RWPE1 (cell line): ENCODE data around the gene ENPP4.
"Not testable (repeated sequence)": the region's sequence is repeated elsewhere in the genome, so short reads cannot be mapped to it uniquely, and the experiment has no call there.

Experiments used
- CTCF ChIA-PET: fragments of 350-600 bp; sonication (Branson Sonifier 250); formaldehyde crosslinking; extraction: SDS; loops from one replicate; lab custom pipeline; 2021; lab: Yijun Ruan, JAX
- POLR2A ChIA-PET: fragments of 400-600 bp; formaldehyde crosslinking; extraction: SDS; loops from one replicate; lab custom pipeline; 2020; ENCODE audit warnings: antibody characterized with exemption; ENCODE audit not compliant: low non-redundant PET; lab: Yijun Ruan, JAX
- DNase-seq: peaks from one replicate; pipeline ENCODE4 v3.0.0; 2012; ENCODE audit warnings: low spot score
- H3K27ac ChIP-seq: fragments of 450-650 bp; 2 replicates; pipeline ENCODE4 v1.5.1; 2017
- TF ChIP-seq, protein P1 (sequence below): fragments of 450-650 bp; conservative IDR thresholded peaks from 2 replicates; pipeline ENCODE4 v1.5.1; 2017; ENCODE audit warnings: low read depth, mild to moderate bottlenecking

ENPP4 gene

DNA sequence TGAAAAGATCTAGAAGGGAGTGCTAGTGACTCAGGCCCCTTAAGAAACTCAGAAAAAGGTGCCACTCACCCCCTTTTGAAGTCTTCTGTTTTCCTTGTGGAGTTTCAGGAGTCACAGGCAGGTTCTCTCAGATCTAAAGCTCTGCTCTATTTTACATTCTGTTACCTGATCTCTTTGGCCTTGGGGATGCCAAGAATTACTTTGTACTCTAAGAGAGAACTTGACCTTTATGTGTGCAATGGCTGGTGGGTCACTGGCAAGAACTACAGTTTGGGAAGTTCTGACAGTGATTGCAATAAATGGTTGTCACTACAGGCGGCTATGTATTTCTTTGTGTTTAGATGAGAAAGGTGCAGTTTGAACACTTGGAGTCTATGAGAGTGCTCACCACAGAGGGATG is 24.2 kb upstream of the ENPP4 start:
- TF ChIP-seq, protein P1, sequence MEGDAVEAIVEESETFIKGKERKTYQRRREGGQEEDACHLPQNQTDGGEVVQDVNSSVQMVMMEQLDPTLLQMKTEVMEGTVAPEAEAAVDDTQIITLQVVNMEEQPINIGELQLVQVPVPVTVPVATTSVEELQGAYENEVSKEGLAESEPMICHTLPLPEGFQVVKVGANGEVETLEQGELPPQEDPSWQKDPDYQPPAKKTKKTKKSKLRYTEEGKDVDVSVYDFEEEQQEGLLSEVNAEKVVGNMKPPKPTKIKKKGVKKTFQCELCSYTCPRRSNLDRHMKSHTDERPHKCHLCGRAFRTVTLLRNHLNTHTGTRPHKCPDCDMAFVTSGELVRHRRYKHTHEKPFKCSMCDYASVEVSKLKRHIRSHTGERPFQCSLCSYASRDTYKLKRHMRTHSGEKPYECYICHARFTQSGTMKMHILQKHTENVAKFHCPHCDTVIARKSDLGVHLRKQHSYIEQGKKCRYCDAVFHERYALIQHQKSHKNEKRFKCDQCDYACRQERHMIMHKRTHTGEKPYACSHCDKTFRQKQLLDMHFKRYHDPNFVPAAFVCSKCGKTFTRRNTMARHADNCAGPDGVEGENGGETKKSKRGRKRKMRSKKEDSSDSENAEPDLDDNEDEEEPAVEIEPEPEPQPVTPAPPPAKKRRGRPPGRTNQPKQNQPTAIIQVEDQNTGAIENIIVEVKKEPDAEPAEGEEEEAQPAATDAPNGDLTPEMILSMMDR, result no peak
- ChIA-PET POLR2A (no interaction called here), CTCF (interaction anchor here (0.6 to 1.8 kb wide), 2 partner anchors 15 to 304 kb away, joined by 5 to 6 read pairs; no protein-coding TSS in a partner anchor)
- no peak overlapping the region for H3K27ac ChIP-seq
- no peak for DNase-seq

DNA sequence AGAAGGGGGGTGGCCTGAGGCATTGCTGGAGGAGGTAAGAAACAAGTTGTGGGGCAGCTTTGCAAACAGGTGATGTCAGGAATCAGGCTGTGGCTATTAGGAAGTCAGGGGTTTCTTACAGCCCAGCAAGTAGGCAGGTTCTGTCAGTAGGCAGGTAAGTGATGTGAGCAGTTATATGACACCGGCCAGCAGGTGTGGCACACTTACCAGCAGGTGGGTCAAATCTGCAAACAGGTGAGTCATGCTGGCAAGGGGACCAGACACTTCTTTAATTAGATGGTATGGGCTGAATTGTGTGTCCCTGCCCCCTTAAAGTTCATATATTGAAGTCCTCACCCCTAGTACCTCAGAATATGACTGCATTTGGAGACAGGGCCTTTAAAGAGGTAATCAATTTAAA is 16.4 kb upstream of the ENPP4 start:
- H3K27ac ChIP-seq, result no peak overlapping the region
- peak; percentile 20 for DNase-seq
- TF ChIP-seq, protein P1, result no peak
- ChIA-PET POLR2A (no interaction called here), CTCF (interaction anchor here (1.0 kb wide), 1 partner anchor 23 kb away, joined by 5 read pairs; no protein-coding TSS in a partner anchor)

DNA sequence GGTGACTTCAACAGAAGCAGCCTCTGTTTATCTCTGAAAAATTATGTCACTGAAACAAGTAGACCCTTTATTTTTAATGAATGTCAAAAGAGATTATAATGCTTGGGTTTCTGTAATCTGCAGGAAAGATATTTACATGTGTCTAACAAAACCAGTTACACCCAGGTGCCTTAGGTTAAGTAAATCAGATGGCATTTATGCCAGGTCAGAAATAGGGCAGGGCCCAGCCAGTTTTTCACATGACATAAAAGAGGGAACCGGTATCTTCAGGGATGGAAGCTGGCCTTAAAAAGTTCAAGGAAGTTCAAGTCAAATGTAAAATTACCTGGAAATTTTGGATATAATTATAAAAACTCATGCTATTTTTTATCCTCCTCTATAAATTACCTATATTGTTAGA is 14.2 kb upstream of the ENPP4 start:
- no peak for DNase-seq
- ChIA-PET POLR2A (no interaction called here), CTCF (interaction anchor here (0.6 kb wide), 1 partner anchor 303 kb away, joined by 3 read pairs; no protein-coding TSS in a partner anchor)
- TF ChIP-seq, protein P1, result no peak
- no peak overlapping the region for H3K27ac ChIP-seq

DNA sequence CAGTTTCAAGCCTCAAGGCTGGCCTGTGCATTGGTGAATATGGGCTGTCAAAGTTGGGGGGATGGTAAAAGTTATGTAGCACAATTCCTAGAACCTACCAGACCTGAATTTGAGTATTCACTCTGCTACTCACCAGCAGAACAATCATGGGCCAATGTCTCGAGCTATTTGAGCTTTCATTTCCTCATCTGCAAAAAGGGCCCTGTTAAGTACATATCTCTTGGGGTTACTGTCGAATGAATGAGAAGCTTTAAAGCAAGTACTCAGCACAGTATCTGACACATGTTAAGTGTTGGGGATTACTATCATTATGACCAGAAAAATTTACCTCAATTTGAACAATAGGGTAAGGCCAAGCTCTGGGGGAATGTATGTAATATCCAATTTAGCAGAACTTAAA is 13.5 kb upstream of the ENPP4 start:
- ChIA-PET CTCF (no interaction called here), POLR2A (no interaction called here)

DNA sequence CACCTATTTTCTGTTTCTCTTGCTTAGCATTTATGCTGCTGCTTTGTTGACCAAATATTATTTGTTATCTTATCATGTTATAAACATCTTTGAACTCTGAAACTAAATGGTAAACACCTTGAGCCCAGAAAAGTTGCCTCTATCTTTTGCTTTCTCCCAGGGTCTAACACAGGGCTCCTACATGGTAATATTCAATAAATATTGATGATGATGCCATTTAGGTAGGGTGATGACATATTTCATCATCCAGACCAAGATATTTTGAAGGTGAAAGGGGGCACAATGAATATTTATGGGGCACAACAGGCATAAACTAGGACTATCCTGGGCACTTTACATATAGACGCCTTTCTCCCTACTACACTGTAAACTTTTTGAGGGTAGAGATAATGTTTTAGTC is 11.6 kb upstream of the ENPP4 start:
- ChIA-PET POLR2A (no interaction called here), CTCF (no interaction called here)
- H3K27ac ChIP-seq, result no peak overlapping the region
- TF ChIP-seq, protein P1, result no peak
- no peak for DNase-seq

More for the DNA sequence above, 13.5 kb upstream of the ENPP4 start:
- no peak overlapping the region for H3K27ac ChIP-seq
- TF ChIP-seq, protein P1, result no peak
- no peak for DNase-seq

DNA sequence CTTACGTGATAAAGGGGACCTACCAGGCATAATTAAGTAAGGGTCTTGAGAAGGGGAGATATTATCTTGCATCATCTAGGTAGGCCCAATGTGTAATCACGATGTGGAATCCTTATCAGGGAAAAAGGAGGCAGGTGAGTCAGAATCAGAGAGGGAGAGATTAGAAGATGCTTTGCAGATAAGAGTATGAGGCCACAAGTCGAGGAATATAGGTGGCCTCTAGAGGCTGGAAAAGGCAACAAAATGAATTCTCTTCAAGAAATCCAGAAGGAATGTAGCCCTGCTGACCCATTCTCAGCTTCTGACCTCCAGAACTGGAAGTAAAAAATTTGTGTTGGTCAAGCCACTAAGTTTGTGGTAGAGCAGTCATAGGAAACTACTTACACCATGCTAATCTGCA is 11.0 kb upstream of the ENPP4 start:
- no peak for DNase-seq
- no peak overlapping the region for H3K27ac ChIP-seq
- TF ChIP-seq, protein P1, result no peak
- ChIA-PET POLR2A (no interaction called here), CTCF (no interaction called here)

DNA sequence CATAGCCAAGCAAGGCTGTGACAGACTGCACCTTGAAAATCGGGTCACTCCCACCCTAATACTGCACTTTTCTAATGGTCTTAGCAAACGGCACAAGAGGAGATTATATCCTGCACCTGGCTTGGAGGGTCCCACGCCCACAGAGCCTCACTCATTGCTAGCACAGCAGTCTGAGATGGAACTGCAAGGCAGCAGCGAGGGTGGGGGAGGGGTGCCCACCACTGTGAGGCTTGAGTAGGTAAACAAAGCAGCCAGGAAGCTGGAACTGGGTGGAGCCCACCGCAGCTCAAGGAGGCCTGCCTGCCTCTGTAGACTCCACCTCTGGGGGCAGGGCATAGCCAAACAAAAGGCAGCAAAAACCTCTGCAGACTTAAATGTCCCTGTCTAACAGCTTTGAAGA is 10.1 kb upstream of the ENPP4 start:
- CTCF ChIA-PET, POLR2A ChIA-PET, H3K27ac ChIP-seq, DNase-seq: not testable (repeated sequence)
